ENCODE results near the gene SAE1.

DNA sequence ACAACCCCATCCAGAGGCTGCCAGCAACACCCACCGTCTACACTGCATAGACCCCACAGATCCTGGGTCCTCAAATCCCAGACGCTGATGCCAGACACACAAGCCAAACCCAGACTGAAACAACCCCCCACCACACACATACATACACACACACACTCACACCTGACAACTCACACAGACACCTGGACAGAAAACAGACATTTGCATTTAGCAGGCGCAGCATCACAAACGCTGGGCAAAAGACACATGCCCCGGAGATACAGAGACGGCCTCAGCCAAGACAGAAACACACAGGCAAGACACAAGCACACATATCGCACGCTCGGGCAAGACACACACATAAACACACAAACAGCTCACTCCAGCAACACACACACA, 99.0 kb downstream of the SAE1 start:
- TF ChIP-seq, protein P1, sequence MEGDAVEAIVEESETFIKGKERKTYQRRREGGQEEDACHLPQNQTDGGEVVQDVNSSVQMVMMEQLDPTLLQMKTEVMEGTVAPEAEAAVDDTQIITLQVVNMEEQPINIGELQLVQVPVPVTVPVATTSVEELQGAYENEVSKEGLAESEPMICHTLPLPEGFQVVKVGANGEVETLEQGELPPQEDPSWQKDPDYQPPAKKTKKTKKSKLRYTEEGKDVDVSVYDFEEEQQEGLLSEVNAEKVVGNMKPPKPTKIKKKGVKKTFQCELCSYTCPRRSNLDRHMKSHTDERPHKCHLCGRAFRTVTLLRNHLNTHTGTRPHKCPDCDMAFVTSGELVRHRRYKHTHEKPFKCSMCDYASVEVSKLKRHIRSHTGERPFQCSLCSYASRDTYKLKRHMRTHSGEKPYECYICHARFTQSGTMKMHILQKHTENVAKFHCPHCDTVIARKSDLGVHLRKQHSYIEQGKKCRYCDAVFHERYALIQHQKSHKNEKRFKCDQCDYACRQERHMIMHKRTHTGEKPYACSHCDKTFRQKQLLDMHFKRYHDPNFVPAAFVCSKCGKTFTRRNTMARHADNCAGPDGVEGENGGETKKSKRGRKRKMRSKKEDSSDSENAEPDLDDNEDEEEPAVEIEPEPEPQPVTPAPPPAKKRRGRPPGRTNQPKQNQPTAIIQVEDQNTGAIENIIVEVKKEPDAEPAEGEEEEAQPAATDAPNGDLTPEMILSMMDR (IDR thresholded peaks at IDR 0.05) = no peak
- TF ChIP-seq POLR2AphosphoS5 (IDR thresholded peaks at IDR 0.05) (no peak), POLR2A (IDR thresholded peaks at IDR 0.05) (no peak)
